Stimulated activated CD4-positive, alpha-beta T cell treated with anti-CD3 and anti-CD28 coated beads, TNF-alpha, amount 100 ng/mL, for 4 hours (primary cell): Measurements from ENCODE around the gene MON1A.
A peak's percentile ranks its signal among the peaks of the same experiment; 100 is the strongest.
"Not testable (repeated sequence)": the region's sequence is repeated elsewhere in the genome, so short reads cannot be mapped to it uniquely, and the experiment has no call there.

Source experiments
- DNase-seq, 3 experiments: peaks; one replicate each; pipeline ENCODE4 v3.0.0-alpha.2; 2020; ENCODE audit warnings: low read depth in 3 of 3

MON1A gene

DNA sequence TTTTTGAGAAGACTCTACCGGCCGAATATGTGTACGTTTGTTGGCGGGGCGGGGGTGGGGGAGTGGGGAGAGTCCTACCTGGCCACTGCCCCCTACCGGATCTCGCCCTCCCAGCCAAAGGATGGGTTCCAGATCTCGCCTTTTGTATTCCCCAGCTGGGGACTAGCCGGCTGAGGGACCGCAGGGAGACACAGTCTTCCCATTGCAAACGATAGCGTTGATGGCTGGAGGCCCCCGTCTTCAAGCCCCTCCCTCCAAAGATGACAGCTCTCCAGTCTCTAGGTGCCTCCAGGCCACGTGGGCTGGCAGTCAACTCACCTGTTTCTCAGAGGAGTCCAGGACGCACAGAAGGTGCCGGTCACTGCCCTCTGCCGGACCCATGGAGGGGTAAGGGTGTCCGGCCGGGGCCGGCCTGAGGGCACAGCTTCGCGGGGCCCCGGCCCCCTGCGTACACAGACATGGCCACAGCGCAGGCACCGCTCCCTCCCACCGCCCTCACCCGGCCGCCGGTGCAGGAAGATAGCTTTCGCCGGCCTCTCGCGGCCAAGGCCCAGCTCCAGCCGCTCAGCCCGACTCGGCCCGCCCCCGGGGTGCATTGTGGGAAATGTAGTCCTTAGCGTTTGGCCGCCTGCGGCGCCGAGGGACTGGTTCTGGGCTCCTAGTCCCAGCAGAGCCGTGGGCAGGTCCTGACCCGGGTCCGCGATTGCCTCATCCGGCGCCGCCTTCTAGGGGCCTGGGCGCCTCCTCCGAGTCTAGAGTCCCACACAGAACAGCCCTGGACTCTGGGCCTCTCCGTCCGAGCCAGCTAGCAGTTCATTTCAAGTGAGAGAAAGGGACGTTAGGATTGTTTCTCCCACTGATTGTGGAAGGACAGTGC is at the start of gene MON1A:
Gene MON1A (minus strand): TSS at position 521 of the 877 bp plus-strand sequence. CDS start 16,465 bp downstream, outside the sequence.
- peak; percentile 73 to 78 (median 76) for DNase-seq

GRCh38 chr3:49976942-49977341 is 47.3 kb upstream of the MON1A start:
- no peak for DNase-seq

DNA sequence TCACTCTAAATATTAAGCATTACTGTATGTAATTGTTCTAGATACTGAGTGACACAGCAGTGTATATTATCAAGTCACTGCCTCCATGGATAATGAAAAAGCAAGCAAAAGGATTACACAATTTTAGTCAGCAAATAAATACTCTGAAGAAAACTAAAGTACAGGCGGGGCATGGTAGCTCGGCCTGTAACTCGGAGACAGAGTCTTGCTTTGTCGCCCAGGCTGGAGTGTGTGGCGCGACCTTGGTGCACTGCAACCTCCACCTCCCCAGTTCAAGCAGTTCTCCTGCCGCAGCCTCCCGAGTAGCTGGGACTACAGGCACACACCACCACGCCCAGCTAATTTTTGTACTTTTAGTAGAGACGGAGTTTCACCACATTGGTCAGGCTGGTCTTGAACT is 43.0 kb upstream of the MON1A start:
- no peak for DNase-seq

DNA sequence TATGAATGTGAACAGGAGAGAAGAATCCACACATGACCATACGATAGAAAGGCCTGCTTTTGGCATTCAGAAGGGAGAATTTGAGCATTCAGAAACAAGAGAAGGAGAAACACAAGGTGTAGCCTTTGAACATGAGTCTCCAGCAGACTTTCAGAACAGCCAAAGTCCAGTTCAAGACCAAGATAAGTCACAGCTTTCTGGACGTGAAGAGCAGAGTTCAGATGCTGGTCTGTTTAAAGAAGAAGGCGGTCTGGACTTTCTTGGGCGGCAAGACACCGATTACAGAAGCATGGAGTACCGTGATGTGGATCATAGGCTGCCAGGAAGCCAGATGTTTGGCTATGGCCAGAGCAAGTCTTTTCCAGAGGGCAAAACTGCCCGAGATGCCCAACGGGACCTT is 38.7 kb upstream of the MON1A start:
- DNase-seq, result no peak

- no peak for DNase-seq
These were observed 37.7 kb upstream of the MON1A start for GRCh38 chr3:49967291-49967690.

- DNase-seq, result no peak
These were observed 36.8 kb upstream of the MON1A start for GRCh38 chr3:49966233-49966942.

DNA sequence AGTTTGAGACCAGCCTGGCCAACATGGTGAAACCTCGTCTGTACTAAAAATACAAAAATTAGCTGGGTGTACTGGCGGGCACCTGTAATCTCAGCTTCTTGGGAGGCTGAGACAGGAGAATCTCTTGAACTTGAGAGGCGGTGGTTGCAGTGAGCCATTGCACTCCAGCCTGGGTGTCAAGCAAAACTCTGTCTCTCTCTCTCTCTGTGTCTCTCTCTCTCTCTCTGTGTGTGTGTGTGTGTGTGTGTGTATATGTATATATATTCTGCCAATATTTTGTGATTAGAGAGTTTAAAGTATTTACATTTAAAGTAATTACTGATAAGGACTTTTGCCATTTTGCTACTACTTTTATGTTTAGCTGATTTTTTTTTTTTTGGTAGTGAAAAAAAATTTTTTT is 26.0 kb upstream of the MON1A start:
- no peak for DNase-seq

GRCh38 chr3:49952924-49953323 is 23.3 kb upstream of the MON1A start:
- DNase-seq, result no peak

GRCh38 chr3:49942651-49943050 is 13.0 kb upstream of the MON1A start:
- no peak for DNase-seq

DNA sequence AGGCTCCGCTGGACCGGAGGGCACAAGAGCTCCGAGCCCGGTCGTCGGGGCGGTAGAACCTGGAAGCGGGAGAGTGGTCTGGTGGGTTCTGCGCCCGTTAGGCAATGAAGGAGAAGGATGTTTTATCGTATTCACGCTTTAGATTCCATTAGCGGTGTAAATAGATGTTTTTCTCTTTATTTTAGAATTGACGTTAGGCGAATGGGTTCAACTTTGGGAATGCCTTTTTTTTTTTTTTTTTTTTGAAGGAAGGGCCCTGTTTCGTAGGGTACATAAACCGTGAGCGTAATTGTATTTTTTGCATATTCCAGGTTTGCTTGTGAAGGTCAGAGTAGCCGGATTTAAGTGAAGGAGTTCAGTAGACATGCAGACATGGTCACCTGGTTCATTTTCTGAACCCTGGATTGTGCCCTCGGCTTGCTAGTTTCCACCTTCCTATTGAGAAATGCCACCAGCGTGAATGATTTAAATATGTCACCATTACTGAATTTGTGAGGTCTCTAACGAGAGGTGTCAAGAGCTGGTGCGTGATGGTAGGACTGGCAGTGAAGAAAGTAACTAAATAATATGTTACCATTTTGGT is 11.1 kb upstream of the MON1A start:
- no peak for DNase-seq

GRCh38 chr3:49939858-49940666 is 10.5 kb upstream of the MON1A start, which contains the start of gene RBM6:
Gene RBM6, plus strand, starts transcription at chr3:49940150. Its CDS starts 22,492 bp downstream, at chr3:49962642.
- DNase-seq, result peak; percentile 86 to 90 (median 89)

GRCh38 chr3:49937090-49937489 is 7.5 kb upstream of the MON1A start:
- no peak for DNase-seq

DNA sequence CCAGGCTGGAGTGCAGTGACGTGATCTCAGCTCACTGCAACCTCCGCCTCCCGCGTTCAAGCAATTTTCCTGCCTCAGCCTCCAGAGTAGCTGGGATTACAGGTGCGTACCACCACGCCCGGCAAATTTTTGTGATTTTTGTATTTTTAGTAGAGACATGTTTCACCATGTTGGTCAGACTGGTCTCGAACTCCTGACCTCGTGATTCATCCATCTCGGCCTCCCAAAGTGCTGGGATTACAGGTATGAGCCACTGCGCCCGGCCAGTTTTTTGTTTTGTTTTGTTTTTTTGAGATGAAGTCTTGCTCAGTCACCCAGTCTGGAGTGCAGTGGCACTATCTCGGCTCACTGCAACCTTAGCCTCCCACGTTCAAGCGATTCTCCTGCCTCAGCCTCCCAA is 2.7 kb upstream of the MON1A start:
- DNase-seq, result not testable (repeated sequence)

GRCh38 chr3:49930922-49931321 is 1.3 kb upstream of the MON1A start:
- DNase-seq, result no peak

GRCh38 chr3:49930168-49930690 is 618 bp upstream of the MON1A start:
- DNase-seq, result no peak

DNA sequence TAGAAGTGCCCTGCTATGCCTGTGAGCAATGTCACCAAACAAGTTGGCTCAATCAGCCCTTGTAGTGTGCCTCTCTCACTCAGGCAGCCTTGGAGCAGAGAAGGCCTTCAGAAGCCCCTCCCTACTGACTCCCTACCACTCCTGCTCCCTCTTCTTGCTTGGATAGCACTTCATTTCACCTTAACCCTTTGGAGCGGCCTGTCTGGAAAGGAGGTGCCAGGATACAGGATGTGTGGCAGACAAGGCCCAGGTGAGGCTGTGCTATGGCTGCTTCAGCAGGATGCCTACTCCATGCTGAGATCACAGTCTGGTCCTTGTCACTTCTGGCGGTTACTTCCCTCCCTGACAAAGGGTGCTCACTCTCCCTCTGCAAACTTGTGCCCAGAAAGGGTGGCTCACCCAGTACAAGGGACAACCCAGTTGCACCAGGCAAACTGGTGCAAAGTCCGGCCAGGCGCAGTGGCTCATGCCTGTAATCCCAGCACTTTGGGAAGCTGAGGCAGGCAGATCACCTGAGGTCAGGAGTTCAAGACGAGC is 1.1 kb downstream of the MON1A start:
- DNase-seq, result no peak

DNA sequence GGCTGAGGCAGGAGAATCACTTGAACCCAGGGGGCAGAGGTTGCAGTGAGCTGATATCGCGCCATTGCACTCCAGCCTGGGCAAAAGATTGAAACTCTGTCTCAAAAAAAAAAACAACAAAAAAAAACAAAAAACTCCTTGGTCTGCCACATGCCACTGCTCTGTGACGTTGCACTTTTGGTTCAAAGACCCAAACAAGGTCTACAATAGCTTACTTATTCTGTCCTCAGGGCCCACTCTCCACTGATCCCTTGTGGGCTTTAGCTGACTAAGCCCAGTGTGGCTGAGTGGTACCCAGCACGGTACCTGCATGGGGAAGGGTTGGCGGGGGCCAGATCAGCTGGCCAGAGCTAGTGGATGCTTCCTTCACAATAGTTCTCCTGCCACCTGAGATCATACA is 1.8 kb downstream of the MON1A start:
- no peak for DNase-seq

DNA sequence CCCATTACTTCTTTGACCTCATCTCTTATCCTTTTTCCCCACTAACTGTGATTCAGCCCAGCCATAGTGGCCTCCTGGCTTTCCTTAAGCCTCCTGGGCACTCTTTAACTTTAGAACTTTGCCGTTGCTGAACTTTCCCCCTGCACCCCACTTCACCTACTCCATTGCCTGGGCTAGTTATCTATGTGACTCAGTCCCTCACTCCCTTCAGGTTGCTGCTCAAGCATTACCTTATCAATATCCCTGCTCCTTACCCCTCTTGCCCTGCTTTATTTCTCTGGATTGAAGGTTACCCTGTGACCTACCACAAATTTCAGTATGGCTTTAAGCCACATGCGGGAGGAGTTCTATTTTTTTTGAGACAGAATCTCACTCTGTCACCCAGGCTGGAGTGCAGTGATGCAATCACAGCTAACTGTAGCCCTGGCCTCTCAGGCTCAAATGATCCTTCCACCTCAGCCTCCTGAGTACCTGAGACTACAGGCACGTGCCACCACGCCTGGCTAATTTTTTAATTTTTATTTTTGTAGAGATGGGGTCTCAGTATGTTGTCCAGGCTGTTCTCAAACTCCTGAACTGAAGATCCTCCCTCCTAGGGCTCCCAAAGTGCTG is 3.4 kb downstream of the MON1A start:
- no peak for DNase-seq

GRCh38 chr3:49925485-49925884 is 4.1 kb downstream of the MON1A start:
- no peak for DNase-seq

- no peak for DNase-seq
These were observed 4.9 kb downstream of the MON1A start for GRCh38 chr3:49924683-49925082.
